Measurements from ENCODE around the gene RHEB.

DNA sequence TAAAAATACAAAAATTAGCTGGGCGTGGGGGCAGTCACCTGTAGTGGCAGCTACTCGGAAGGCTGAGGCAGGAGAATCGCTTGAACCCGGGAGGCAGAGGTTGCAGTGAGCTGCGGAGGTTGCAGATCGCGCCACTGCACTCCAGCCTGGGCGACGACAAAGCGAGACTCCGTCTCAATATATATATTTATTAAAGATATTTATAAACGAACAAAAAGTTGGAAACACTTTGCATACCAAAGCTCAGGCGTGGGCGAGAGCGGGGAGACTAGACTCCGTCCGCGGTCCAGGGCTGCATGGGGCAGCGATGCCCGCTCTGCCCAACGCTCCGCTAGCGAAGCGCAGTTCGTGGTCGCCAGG, 71.8 kb downstream of the RHEB start:
- TF ChIP-seq, protein P1, sequence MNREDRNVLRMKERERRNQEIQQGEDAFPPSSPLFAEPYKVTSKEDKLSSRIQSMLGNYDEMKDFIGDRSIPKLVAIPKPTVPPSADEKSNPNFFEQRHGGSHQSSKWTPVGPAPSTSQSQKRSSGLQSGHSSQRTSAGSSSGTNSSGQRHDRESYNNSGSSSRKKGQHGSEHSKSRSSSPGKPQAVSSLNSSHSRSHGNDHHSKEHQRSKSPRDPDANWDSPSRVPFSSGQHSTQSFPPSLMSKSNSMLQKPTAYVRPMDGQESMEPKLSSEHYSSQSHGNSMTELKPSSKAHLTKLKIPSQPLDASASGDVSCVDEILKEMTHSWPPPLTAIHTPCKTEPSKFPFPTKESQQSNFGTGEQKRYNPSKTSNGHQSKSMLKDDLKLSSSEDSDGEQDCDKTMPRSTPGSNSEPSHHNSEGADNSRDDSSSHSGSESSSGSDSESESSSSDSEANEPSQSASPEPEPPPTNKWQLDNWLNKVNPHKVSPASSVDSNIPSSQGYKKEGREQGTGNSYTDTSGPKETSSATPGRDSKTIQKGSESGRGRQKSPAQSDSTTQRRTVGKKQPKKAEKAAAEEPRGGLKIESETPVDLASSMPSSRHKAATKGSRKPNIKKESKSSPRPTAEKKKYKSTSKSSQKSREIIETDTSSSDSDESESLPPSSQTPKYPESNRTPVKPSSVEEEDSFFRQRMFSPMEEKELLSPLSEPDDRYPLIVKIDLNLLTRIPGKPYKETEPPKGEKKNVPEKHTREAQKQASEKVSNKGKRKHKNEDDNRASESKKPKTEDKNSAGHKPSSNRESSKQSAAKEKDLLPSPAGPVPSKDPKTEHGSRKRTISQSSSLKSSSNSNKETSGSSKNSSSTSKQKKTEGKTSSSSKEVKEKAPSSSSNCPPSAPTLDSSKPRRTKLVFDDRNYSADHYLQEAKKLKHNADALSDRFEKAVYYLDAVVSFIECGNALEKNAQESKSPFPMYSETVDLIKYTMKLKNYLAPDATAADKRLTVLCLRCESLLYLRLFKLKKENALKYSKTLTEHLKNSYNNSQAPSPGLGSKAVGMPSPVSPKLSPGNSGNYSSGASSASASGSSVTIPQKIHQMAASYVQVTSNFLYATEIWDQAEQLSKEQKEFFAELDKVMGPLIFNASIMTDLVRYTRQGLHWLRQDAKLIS (CRISPR knock-in tag; IDR thresholded peaks at IDR 0.05), result no peak
- TF ChIP-seq, protein P2, sequence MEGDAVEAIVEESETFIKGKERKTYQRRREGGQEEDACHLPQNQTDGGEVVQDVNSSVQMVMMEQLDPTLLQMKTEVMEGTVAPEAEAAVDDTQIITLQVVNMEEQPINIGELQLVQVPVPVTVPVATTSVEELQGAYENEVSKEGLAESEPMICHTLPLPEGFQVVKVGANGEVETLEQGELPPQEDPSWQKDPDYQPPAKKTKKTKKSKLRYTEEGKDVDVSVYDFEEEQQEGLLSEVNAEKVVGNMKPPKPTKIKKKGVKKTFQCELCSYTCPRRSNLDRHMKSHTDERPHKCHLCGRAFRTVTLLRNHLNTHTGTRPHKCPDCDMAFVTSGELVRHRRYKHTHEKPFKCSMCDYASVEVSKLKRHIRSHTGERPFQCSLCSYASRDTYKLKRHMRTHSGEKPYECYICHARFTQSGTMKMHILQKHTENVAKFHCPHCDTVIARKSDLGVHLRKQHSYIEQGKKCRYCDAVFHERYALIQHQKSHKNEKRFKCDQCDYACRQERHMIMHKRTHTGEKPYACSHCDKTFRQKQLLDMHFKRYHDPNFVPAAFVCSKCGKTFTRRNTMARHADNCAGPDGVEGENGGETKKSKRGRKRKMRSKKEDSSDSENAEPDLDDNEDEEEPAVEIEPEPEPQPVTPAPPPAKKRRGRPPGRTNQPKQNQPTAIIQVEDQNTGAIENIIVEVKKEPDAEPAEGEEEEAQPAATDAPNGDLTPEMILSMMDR (CRISPR knock-in tag; IDR thresholded peaks at IDR 0.05), result no peak
- TF ChIP-seq RAD21 (CRISPR knock-in tag; IDR thresholded peaks at IDR 0.05), result no peak
- no peak for TF ChIP-seq CREM (IDR thresholded peaks at IDR 0.05)
- no peak for TF ChIP-seq CREM (CRISPR knock-in tag; IDR thresholded peaks at IDR 0.05)
- TF ChIP-seq POLR2AphosphoS5 (IDR thresholded peaks at IDR 0.05; ENCODE audit: low read depth, low read length), result no peak
- TF ChIP-seq XRCC5 (optimal IDR thresholded peaks at IDR 0.05; ENCODE audit: low read length), result no peak
- no peak for TF ChIP-seq ZNF292 (CRISPR knock-in tag; IDR thresholded peaks at IDR 0.05; ENCODE audit: borderline replicate concordance, low read depth)
- TF ChIP-seq, protein P3, sequence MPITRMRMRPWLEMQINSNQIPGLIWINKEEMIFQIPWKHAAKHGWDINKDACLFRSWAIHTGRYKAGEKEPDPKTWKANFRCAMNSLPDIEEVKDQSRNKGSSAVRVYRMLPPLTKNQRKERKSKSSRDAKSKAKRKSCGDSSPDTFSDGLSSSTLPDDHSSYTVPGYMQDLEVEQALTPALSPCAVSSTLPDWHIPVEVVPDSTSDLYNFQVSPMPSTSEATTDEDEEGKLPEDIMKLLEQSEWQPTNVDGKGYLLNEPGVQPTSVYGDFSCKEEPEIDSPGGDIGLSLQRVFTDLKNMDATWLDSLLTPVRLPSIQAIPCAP (CRISPR knock-in tag; IDR thresholded peaks at IDR 0.05; ENCODE audit: low read depth), result no peak
- TF ChIP-seq, protein P4, sequence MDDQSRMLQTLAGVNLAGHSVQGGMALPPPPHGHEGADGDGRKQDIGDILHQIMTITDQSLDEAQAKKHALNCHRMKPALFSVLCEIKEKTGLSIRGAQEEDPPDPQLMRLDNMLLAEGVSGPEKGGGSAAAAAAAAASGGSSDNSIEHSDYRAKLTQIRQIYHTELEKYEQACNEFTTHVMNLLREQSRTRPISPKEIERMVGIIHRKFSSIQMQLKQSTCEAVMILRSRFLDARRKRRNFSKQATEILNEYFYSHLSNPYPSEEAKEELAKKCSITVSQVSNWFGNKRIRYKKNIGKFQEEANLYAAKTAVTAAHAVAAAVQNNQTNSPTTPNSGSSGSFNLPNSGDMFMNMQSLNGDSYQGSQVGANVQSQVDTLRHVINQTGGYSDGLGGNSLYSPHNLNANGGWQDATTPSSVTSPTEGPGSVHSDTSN (CRISPR knock-in tag; IDR thresholded peaks at IDR 0.05; ENCODE audit: borderline replicate concordance), result no peak

Data from HepG2 (cell line).